ENCODE results near the gene ABCA9.
A peak's percentile ranks its signal among the peaks of the same experiment; 100 is the strongest.

Gene ABCA9

GRCh38 chr17:69048634-69049033 lies 12.1 kb downstream of the ABCA9 start:
- no peaks in the 10 kb centered on the region for H3K9me3 ChIP-seq (ENCODE audit: control insufficient read depth, insufficient read depth, low read length)
- no peak overlapping the region for H3K9ac ChIP-seq (ENCODE audit: low read depth, low read length)
- H3K4me3 ChIP-seq (ENCODE audit: low read depth, low read length) = no peak overlapping the region
- H3K27ac ChIP-seq (ENCODE audit: low read depth, low read length) = no peak overlapping the region
- no peaks in the 10 kb centered on the region for H3K4me1 ChIP-seq (ENCODE audit: control insufficient read depth, insufficient read depth, low read length)
- no peaks in the 10 kb centered on the region for H3K27me3 ChIP-seq (ENCODE audit: control insufficient read depth, insufficient read depth, low read length)
- no peaks in the 10 kb centered on the region for H3K36me3 ChIP-seq (ENCODE audit: control insufficient read depth, insufficient read depth, low read length)

- H3K36me3 ChIP-seq (ENCODE audit: control insufficient read depth, insufficient read depth, low read length) = no peaks in the 10 kb centered on the region
- H3K4me1 ChIP-seq (ENCODE audit: control insufficient read depth, insufficient read depth, low read length) = no peaks in the 10 kb centered on the region
- H3K9me3 ChIP-seq (ENCODE audit: control insufficient read depth, insufficient read depth, low read length) = no peaks in the 10 kb centered on the region
- H3K27me3 ChIP-seq (ENCODE audit: control insufficient read depth, insufficient read depth, low read length) = no peaks in the 10 kb centered on the region
- H3K9ac ChIP-seq (ENCODE audit: low read depth, low read length) = no peak overlapping the region
- H3K4me3 ChIP-seq (ENCODE audit: low read depth, low read length) = no peak overlapping the region
- H3K27ac ChIP-seq (ENCODE audit: low read depth, low read length) = peak overlapping the region; percentile 60
These were observed 13.1 kb downstream of the ABCA9 start for GRCh38 chr17:69047368-69048263.

GRCh38 chr17:69046121-69046807 lies 14.5 kb downstream of the ABCA9 start:
- Histone ChIP-seq H3K9ac (ENCODE audit: low read depth, low read length) (no peak overlapping the region), H3K27ac (ENCODE audit: low read depth, low read length) (no peak overlapping the region), H3K36me3 (ENCODE audit: control insufficient read depth, insufficient read depth, low read length) (no peaks in the 10 kb centered on the region), H3K9me3 (ENCODE audit: control insufficient read depth, insufficient read depth, low read length) (no peaks in the 10 kb centered on the region), H3K4me3 (ENCODE audit: low read depth, low read length) (no peak overlapping the region), H3K27me3 (ENCODE audit: control insufficient read depth, insufficient read depth, low read length) (no peaks in the 10 kb centered on the region), H3K4me1 (ENCODE audit: control insufficient read depth, insufficient read depth, low read length) (no peaks in the 10 kb centered on the region)

GRCh38 chr17:69045646-69046045 lies 15.1 kb downstream of the ABCA9 start:
- Histone ChIP-seq H3K4me3 (ENCODE audit: low read depth, low read length) (no peak overlapping the region), H3K4me1 (ENCODE audit: control insufficient read depth, insufficient read depth, low read length) (no peaks in the 10 kb centered on the region), H3K27me3 (ENCODE audit: control insufficient read depth, insufficient read depth, low read length) (no peaks in the 10 kb centered on the region), H3K9me3 (ENCODE audit: control insufficient read depth, insufficient read depth, low read length) (no peaks in the 10 kb centered on the region), H3K9ac (ENCODE audit: low read depth, low read length) (no peak overlapping the region), H3K36me3 (ENCODE audit: control insufficient read depth, insufficient read depth, low read length) (no peaks in the 10 kb centered on the region), H3K27ac (ENCODE audit: low read depth, low read length) (no peak overlapping the region)

- Histone ChIP-seq H3K4me3 (ENCODE audit: low read depth, low read length) (no peak overlapping the region), H3K27ac (ENCODE audit: low read depth, low read length) (no peak overlapping the region), H3K9ac (ENCODE audit: low read depth, low read length) (no peak overlapping the region), H3K36me3 (ENCODE audit: control insufficient read depth, insufficient read depth, low read length) (no peaks in the 10 kb centered on the region), H3K9me3 (ENCODE audit: control insufficient read depth, insufficient read depth, low read length) (no peaks in the 10 kb centered on the region), H3K4me1 (ENCODE audit: control insufficient read depth, insufficient read depth, low read length) (no peaks in the 10 kb centered on the region), H3K27me3 (ENCODE audit: control insufficient read depth, insufficient read depth, low read length) (no peaks in the 10 kb centered on the region)
These were observed 16.4 kb downstream of the ABCA9 start for GRCh38 chr17:69044371-69044770.

- Histone ChIP-seq H3K4me1 (ENCODE audit: control insufficient read depth, insufficient read depth, low read length) (no peaks in the 10 kb centered on the region), H3K9ac (ENCODE audit: low read depth, low read length) (no peak overlapping the region), H3K27me3 (ENCODE audit: control insufficient read depth, insufficient read depth, low read length) (no peaks in the 10 kb centered on the region), H3K36me3 (ENCODE audit: control insufficient read depth, insufficient read depth, low read length) (no peaks in the 10 kb centered on the region), H3K4me3 (ENCODE audit: low read depth, low read length) (no peak overlapping the region), H3K9me3 (ENCODE audit: control insufficient read depth, insufficient read depth, low read length) (no peaks in the 10 kb centered on the region), H3K27ac (ENCODE audit: low read depth, low read length) (no peak overlapping the region)
These were observed 17.5 kb downstream of the ABCA9 start for GRCh38 chr17:69043098-69043734.

GRCh38 chr17:69042308-69042707 lies 18.4 kb downstream of the ABCA9 start:
- H3K4me1 ChIP-seq (ENCODE audit: control insufficient read depth, insufficient read depth, low read length) = no peaks in the 10 kb centered on the region
- no peak overlapping the region for H3K27ac ChIP-seq (ENCODE audit: low read depth, low read length)
- H3K9ac ChIP-seq (ENCODE audit: low read depth, low read length) = no peak overlapping the region
- H3K27me3 ChIP-seq (ENCODE audit: control insufficient read depth, insufficient read depth, low read length) = no peaks in the 10 kb centered on the region
- no peaks in the 10 kb centered on the region for H3K9me3 ChIP-seq (ENCODE audit: control insufficient read depth, insufficient read depth, low read length)
- H3K36me3 ChIP-seq (ENCODE audit: control insufficient read depth, insufficient read depth, low read length) = no peaks in the 10 kb centered on the region
- no peak overlapping the region for H3K4me3 ChIP-seq (ENCODE audit: low read depth, low read length)

- Histone ChIP-seq H3K4me3 (ENCODE audit: low read depth, low read length) (no peak overlapping the region), H3K4me1 (ENCODE audit: control insufficient read depth, insufficient read depth, low read length) (no peaks in the 10 kb centered on the region), H3K9me3 (ENCODE audit: control insufficient read depth, insufficient read depth, low read length) (no peaks in the 10 kb centered on the region), H3K36me3 (ENCODE audit: control insufficient read depth, insufficient read depth, low read length) (no peaks in the 10 kb centered on the region), H3K27me3 (ENCODE audit: control insufficient read depth, insufficient read depth, low read length) (no peaks in the 10 kb centered on the region), H3K27ac (ENCODE audit: low read depth, low read length) (no peak overlapping the region), H3K9ac (ENCODE audit: low read depth, low read length) (no peak overlapping the region)
These were observed 28.9 kb downstream of the ABCA9 start for GRCh38 chr17:69031839-69032238.

- H3K4me3 ChIP-seq (ENCODE audit: low read depth, low read length) = no peak overlapping the region
- no peaks in the 10 kb centered on the region for H3K9me3 ChIP-seq (ENCODE audit: control insufficient read depth, insufficient read depth, low read length)
- H3K27ac ChIP-seq (ENCODE audit: low read depth, low read length) = no peak overlapping the region
- H3K9ac ChIP-seq (ENCODE audit: low read depth, low read length) = no peak overlapping the region
- no peaks in the 10 kb centered on the region for H3K27me3 ChIP-seq (ENCODE audit: control insufficient read depth, insufficient read depth, low read length)
- H3K4me1 ChIP-seq (ENCODE audit: control insufficient read depth, insufficient read depth, low read length) = no peaks in the 10 kb centered on the region
- no peaks in the 10 kb centered on the region for H3K36me3 ChIP-seq (ENCODE audit: control insufficient read depth, insufficient read depth, low read length)
These were observed 30.6 kb downstream of the ABCA9 start for GRCh38 chr17:69030169-69030568.

GRCh38 chr17:69018687-69019086 lies 42.0 kb downstream of the ABCA9 start:
- Histone ChIP-seq H3K27me3 (ENCODE audit: control insufficient read depth, insufficient read depth, low read length) (no peaks in the 10 kb centered on the region), H3K4me3 (ENCODE audit: low read depth, low read length) (no peak overlapping the region), H3K27ac (ENCODE audit: low read depth, low read length) (no peak overlapping the region), H3K36me3 (ENCODE audit: control insufficient read depth, insufficient read depth, low read length) (no peaks in the 10 kb centered on the region), H3K9ac (ENCODE audit: low read depth, low read length) (no peak overlapping the region), H3K4me1 (ENCODE audit: control insufficient read depth, insufficient read depth, low read length) (no peaks in the 10 kb centered on the region), H3K9me3 (ENCODE audit: control insufficient read depth, insufficient read depth, low read length) (no peaks in the 10 kb centered on the region)
